Eye (tissue), 1 donor: Measurements from ENCODE around the gene SRSF5.

Source experiments
- DNase-seq: peaks from one replicate; pipeline ENCODE4 v3.0.0-alpha.2; 2015

SRSF5 gene

GRCh38 chr14:69771136-69771535 lies 4.2 kb downstream of the SRSF5 start:
- DNase-seq = no peak

DNA sequence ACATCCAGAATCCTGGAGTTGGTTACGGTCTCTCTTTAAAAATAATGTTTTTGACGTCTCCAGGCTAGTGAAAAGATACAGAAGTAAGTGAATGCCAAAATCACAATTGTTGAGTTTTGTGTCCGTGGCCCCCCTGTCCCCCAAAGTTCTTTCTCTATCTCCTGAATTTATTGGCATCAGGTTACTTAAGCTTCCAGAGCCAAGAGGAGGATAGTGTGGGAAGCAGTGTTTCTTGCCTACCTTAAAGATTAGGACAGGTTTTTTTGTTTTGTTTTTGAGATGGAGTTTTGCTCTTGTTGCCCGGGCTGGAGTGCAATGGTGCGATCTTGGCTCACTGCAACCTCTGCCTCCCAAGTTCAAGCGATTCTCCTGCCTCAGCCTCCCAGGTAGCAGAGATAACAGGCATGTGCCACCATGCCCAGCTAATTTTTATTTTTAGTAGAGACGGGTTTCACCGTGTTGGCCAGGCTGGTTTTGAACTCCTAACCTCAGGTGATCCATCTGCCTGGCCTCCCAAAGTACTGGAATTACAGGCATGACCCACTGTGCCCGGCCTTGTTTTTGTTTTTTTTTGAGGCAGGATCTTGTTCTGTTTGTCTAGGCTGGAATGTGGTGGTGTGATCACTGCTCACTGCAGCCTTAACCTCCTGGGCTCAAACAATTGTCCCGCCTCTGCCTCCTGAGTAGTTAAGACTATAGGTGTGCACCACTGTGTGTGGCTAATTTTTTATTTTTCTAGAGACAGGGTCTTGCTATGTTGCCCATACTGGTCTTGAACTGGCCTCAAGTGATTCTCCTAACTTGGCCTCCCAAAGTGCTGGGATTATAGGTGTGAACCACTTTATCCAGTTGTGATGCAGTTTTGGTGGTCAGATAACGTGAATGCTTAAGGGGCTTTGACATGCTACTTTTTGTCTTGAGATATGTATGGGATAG lies 5.4 kb downstream of the SRSF5 start:
- no peak for DNase-seq

DNA sequence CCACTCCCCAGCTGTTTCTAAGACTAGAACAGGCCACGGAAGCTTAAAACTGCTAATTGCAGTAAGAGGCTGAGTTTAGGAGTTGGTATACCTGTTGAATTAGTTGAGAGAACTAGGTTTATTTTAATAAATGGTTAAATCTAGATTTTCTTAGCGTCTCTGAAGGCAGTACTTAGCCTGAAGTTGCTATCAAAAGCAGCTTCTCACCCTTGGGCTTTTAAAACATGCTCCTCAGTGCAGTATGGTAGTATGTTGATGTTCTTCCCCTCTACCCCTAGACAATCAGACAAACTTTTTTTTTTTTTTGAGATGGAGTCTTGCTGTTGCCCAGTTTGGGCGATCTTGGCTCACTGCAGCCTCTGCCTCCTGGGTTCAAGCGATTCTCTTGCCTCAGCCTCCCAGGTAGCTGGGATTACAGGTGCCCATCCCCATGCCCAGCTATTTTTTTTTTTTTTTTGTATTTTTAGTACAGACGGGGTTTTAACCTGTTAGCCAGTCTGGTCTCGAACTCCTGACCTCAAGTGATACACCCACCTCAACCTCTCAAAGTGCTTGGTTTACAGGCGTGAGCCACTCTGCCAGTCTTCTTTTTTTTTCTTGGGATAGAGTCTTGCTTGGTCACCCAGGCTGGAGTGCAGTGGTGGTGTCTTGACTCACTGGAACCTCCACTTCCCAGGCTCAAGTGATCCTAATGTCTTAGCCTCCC lies 6.8 kb downstream of the SRSF5 start:
- DNase-seq = no peak

GRCh38 chr14:69775012-69775411 lies 8.1 kb downstream of the SRSF5 start:
- no peak for DNase-seq

GRCh38 chr14:69776875-69777453 lies 10.0 kb downstream of the SRSF5 start:
- no peak for DNase-seq

DNA sequence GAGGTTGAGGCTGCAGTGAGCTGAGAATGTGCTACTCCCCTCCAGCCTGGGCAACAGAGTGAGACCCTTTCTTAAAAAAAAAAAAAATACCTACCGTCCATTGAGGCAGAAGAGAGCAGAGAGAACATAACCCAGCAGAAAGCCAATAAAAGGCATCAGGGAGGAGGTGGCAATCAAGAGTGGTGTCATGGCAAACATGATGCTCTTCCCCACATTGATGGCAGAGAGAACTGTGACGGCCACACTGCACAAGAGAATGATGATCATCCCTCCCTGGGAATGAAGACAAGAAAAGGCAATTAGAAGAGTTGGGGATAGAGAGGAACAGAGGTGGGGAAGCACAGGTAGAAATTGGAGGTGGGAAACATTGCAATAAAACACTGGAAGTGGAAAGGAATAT lies 12.1 kb downstream of the SRSF5 start:
- DNase-seq = no peak

- no peak for DNase-seq
These were observed 13.2 kb downstream of the SRSF5 start for GRCh38 chr14:69780092-69780491.

- DNase-seq = no peak
These were observed 14.0 kb downstream of the SRSF5 start for GRCh38 chr14:69780952-69781351.

DNA sequence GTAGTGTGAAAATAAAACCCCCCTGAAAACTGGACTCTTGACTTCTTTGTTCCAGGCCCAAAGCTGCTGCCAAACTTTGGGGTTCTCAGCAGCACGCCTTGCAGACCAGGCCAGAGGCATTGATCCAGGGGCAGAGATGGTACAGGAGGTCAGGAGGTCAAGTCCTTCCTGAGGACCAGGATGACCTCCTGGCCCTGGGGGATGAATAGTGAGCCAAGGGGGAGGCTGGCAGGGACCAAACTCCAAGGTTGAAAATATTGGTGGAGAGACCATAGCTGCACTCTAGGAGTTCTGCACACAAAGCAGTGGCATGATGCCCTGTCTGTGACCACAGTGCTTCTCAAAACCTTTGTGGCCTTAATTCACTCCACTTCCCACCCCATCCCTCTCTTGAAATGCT lies 18.0 kb downstream of the SRSF5 start:
- DNase-seq = no peak

GRCh38 chr14:69786603-69787002 lies 19.7 kb downstream of the SRSF5 start:
- peak; percentile 69 for DNase-seq

- no peak for DNase-seq
These were observed 22.2 kb downstream of the SRSF5 start for GRCh38 chr14:69789118-69789640.

DNA sequence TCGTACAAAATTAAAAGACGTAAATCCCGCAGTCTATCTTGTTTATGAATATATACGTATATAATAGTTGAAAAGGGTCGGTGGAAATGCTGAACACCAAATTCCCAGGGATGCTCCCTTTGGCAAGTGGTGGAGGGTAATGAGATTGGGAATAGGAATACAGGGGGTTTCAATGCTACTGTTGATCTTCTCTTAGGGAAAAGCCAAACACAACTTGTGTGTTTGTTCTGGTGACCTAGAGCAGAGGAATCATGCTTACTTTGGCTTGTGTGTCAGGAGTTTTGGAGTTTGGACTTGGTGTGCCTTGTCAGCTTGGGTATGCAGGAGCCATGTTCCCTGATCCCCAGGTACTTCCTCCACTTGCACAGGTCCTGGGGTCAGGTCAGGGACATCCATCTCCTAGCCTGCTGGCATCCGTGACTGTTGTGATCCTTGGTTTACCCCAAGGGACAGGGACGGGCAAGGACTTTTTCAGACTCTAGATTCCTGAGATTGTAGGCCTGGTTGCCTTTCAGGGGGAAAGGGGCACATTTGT lies 26.0 kb downstream of the SRSF5 start:
- no peak for DNase-seq

DNA sequence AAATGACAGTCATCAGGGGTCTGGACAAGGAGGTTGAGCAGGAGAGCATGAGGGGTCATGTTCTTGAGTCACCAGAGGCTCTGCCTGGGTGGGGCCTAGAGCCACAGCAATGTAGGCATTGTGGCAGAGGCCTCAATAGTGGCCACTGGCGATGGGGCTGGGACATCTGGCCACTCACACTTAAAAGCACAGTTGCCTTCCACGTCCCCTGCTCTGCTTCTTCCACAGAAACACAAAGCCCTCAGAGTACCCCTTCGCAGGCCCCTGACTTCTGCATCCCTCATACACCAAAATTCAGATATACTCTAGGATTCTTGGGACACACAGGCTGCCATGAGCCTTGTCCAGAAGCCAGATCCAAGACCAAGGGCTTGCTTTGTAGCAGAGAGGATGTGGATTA lies 27.8 kb downstream of the SRSF5 start:
- no peak for DNase-seq

- no peak for DNase-seq
These were observed 28.7 kb downstream of the SRSF5 start for GRCh38 chr14:69795691-69796090.

GRCh38 chr14:69796797-69797500 lies 30.0 kb downstream of the SRSF5 start, which contains the start of gene SLC10A1:
Gene SLC10A1, minus strand, starts transcription at chr14:69797241. Its CDS starts 86 bp downstream, at chr14:69797155.
- DNase-seq = no peak

DNA sequence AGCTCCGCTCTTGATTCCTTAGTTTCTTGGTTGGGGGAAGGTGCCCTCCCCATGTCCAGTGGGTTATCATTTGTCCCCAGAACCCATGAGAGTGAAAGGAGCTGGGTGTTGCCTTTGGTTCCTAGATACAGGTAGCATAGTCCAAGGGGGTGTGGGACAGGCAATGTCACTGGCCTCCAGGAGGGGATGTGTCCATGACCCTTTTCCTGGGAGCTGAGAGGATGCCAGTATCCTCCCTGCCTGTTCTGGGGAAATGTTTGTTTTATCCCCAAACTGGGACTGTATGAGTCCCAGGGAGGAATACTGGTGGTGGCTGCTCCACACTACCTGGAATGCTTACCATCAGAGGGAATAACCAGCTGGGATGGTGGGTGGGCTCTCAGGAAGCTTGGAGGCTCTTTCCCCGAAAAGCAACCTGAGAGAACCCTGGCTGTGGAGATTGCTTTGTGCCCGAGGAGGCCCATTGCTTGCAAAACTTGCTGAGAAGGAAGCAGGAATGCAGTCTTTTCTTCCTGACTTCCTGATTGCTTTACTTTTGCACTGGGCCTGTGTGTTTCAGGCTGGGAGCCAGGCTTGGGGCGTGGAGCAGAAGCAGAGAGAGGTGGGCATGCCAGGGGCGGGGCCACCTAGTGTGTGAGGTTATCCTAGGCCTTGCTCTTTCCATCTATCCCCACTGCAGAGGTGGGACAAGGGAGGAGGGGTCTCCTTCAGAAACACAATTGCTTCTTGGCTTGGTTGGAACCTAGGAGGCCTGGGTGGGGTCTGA lies 30.8 kb downstream of the SRSF5 start:
- no peak for DNase-seq

DNA sequence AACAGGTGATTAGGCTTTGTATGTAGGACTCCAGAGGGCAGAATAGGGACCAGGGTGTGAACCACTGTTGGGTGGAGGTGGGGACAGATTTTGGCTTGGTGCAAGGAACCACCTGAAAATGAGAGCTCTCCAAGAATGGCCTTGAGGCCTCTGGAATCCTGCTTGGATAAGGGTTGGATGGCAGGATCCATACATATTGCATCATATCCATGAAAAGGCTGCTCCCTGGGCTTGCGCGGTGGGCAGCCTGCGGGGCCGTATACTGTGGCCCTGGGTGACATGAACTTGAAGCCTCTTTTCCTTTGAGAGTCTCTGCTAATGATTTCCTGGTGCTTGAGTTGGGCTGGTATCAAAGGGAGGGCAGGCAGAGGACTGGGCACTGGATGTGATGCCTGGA lies 31.4 kb downstream of the SRSF5 start:
- DNase-seq = no peak

DNA sequence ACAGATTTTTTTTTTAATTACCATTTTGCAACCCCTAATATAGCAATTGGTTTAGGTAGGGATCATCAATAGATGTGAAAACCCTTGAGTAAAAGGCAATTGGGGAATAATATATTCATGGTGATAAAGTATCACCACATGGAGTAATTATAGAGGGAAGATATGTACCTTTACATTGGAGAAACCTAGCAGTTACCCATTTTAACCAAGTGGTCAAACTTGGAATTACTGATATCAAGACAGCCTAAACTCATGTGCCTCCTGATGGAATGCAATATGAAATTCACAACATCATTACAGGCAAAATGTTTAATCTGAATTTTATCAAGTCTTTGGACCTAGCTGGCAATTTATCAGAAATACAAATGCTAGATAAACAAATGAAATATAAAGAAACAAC lies 36.8 kb downstream of the SRSF5 start:
- DNase-seq = no peak

DNA sequence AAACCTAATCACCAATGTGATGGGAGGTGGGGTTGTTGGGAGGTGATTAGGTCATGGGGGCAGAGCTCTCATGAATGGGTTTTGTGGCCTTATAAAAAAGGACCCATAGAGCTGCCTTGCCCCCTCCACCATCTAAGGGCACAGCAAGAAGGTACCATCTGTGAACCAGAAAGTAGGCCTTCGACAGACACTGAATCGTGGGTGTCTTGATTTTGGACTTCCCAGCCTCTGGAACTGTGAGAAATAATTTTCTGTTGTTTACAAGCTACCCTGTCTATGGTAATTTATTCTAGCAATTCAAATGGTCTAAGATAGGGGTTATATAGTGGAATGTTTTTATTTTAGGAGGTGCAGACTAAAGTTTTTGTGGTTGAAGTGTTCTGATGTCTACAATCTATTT lies 38.0 kb downstream of the SRSF5 start:
- DNase-seq = no peak

DNA sequence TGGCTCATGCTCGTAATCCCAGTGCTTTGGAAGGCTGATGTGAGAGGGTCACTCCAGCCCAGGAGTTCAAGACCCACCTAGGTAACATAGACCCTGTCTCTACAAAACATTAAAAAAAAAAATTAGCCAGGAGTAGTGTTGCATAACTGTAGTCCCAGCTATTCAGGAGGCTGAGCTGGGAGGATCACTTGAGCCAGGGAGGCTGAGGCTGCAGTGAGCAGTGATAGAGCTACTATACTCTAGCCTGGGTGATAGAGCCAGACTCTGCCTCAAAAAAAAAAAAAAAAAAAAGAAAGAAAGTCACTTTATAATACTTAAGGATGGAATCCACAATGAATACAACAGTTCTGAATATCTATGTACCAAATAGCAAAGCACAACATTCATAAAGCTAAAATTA lies 40.2 kb downstream of the SRSF5 start:
- no peak for DNase-seq

GRCh38 chr14:69808919-69809808 lies 42.2 kb downstream of the SRSF5 start:
- no peak for DNase-seq
